Posterior vena cava (tissue), 2 donors: ENCODE results near the gene PECR. TPM values are rescaled to one million over a fixed set of nuclear protein-coding genes. Genes with fewer than 3 reads are reported as not detected.

ENCODE experiments used
- DNase-seq: peaks from one replicate; pipeline ENCODE4 v3.0.0-alpha.2; 2020; ENCODE audit warnings: low spot score
- intact Hi-C, 2 donors: fragments of 100-400 bp; cut with DNase I; formaldehyde crosslinking; loops; one replicate each; pipeline versions ENCODE4 v1.14.1 to v1.14.2; 2022 to 2023
- total RNA-seq, 2 donors: library from RNA; stranded (reverse); fragmentation: NEBNext Ultra II Directional; extraction: Animal tissue kit (Norgen Biotek cat#: 25700); gene quantifications; one replicate each; pipeline ENCODE4 v1.2.1, GENCODE V29; 2021
- donor health status: DM: yes; HTN: yes; CAD: no.
- donor health status: DM: yes; HTN: yes; CAD: no.

The PECR gene
- total RNA-seq, 2 donors from 2014 or later, result 3.4 to 4.5 TPM

GRCh38 chr2:216044883-216045486 is 36.6 kb downstream of the PECR start:
- no peak for DNase-seq
- intact Hi-C loops, result no loop called here

- DNase-seq, result no peak
- intact Hi-C loops, result no loop called here
Observed at GRCh38 chr2:216043949-216044348, 37.7 kb downstream of the PECR start.

GRCh38 chr2:216041438-216041837 is 40.2 kb downstream of the PECR start:
- intact Hi-C loops, result no loop called here
- DNase-seq, result no peak

- intact Hi-C loops, result no loop called here
- DNase-seq, result no peak
Observed at GRCh38 chr2:216039918-216040317, 41.7 kb downstream of the PECR start.

GRCh38 chr2:216034065-216034464 is 47.5 kb downstream of the PECR start:
- intact Hi-C loops, result no loop called here

GRCh38 chr2:216033403-216033802 is 48.2 kb downstream of the PECR start:
- DNase-seq, result no peak
- intact Hi-C loops, result no loop called here

More at GRCh38 chr2:216034065-216034464, 47.5 kb downstream of the PECR start:
- no peak for DNase-seq

- intact Hi-C loops, result no loop called here
- no peak for DNase-seq
Observed at GRCh38 chr2:216031960-216032689, 49.5 kb downstream of the PECR start.

GRCh38 chr2:216030216-216030615 is 51.4 kb downstream of the PECR start:
- intact Hi-C loops, result no loop called here
- no peak for DNase-seq

GRCh38 chr2:216029416-216030129 is 52.0 kb downstream of the PECR start:
- intact Hi-C loops, result no loop called here
- DNase-seq, result no peak

- intact Hi-C loops, result no loop called here
- DNase-seq, result no peak
Observed at GRCh38 chr2:216024779-216025336, 56.8 kb downstream of the PECR start.

GRCh38 chr2:216023055-216023648 is 58.5 kb downstream of the PECR start:
- DNase-seq, result no peak
- intact Hi-C loops, result no loop called here

GRCh38 chr2:216021768-216022565 is 59.6 kb downstream of the PECR start:
- intact Hi-C loops, result no loop called here
- DNase-seq, result no peak

GRCh38 chr2:216018709-216019108 is 62.9 kb downstream of the PECR start:
- DNase-seq, result no peak
- intact Hi-C loops, result no loop called here

- DNase-seq, result no peak
- intact Hi-C loops, result no loop called here
Observed at GRCh38 chr2:216017365-216017764, 64.2 kb downstream of the PECR start.

GRCh38 chr2:216016581-216016980 is 65.0 kb downstream of the PECR start:
- intact Hi-C loops, result no loop called here

GRCh38 chr2:216015722-216016464 is 65.7 kb downstream of the PECR start:
- intact Hi-C loops, result no loop called here
- no peak for DNase-seq

More at GRCh38 chr2:216016581-216016980, 65.0 kb downstream of the PECR start:
- no peak for DNase-seq

GRCh38 chr2:216014986-216015385 is 66.6 kb downstream of the PECR start:
- intact Hi-C loops, result no loop called here
- no peak for DNase-seq

- intact Hi-C loops, result no loop called here
- DNase-seq, result no peak
Observed at GRCh38 chr2:216014006-216014405, 67.6 kb downstream of the PECR start.
